Natural killer cell (primary cell): ENCODE results near the gene MAP2K6. TPM values are rescaled to one million over a fixed set of nuclear protein-coding genes. Genes with fewer than 3 reads are reported as not detected.
A peak's percentile ranks its signal among the peaks of the same experiment; 100 is the strongest.

Source experiments
- ATAC-seq, 3 donors: fragments of 150-1000 bp in 2 of 3; fragments of 200-7000 bp in 1 of 3; cut with Tn5 transposase; 1 replicate in 1 of 3; 2 replicates in 2 of 3; pipeline ENCODE4 v1.10.0; 2021; ENCODE audit warnings: mild to moderate bottlenecking in 2 of 3, moderate library complexity in 2 of 3
- DNase-seq, 2 donors: peaks; one replicate each; pipeline versions ENCODE4 v3.0.0 to v3.0.0-alpha.2; 2013 to 2021; ENCODE audit warnings: mixed read lengths in 1 of 2
- H3K27ac ChIP-seq: one replicate; pipeline ENCODE4 v1.5.1; 2013; ENCODE audit warnings: mild to moderate bottlenecking, low read length
- H3K27me3 ChIP-seq: one replicate; pipeline ENCODE4 v1.6.1; 2013; ENCODE audit warnings: low read length; ENCODE audit not compliant: control insufficient read depth, insufficient read depth
- H3K36me3 ChIP-seq: one replicate; pipeline ENCODE4 v1.6.1; 2013; ENCODE audit warnings: low read length; ENCODE audit not compliant: control insufficient read depth, insufficient read depth
- H3K4me1 ChIP-seq: one replicate; pipeline ENCODE4 v1.6.1; 2013; ENCODE audit warnings: low read length; ENCODE audit not compliant: control insufficient read depth, insufficient read depth
- H3K4me3 ChIP-seq: one replicate; pipeline ENCODE4 v1.5.1; 2013; ENCODE audit warnings: low read length
- H3K9me3 ChIP-seq: one replicate; pipeline ENCODE4 v1.6.1; 2013; ENCODE audit warnings: low read length; ENCODE audit not compliant: control insufficient read depth, insufficient read depth
- H3K27ac Mint-ChIP-seq, 2 donors: one replicate each; pipeline ENCODE4 v1.8.0; 2022; ENCODE audit warnings: mild to moderate bottlenecking in 2 of 2, mixed read lengths in 2 of 2, moderate library complexity in 1 of 2
- H3K27me3 Mint-ChIP-seq, 2 donors: one replicate each; pipeline ENCODE4 v1.8.0; 2022; ENCODE audit warnings: low read depth in 2 of 2, mixed read lengths in 2 of 2
- H3K36me3 Mint-ChIP-seq: one replicate; pipeline ENCODE4 v1.8.0; 2022; ENCODE audit warnings: mixed read lengths
- H3K4me1 Mint-ChIP-seq, 2 donors: one replicate each; pipeline ENCODE4 v1.8.0; 2022; ENCODE audit warnings: mixed read lengths in 2 of 2
- H3K4me3 Mint-ChIP-seq: one replicate; pipeline ENCODE4 v1.8.0; 2022; ENCODE audit warnings: mild to moderate bottlenecking, moderate library complexity, mixed read lengths
- H3K9me3 Mint-ChIP-seq, 2 donors: one replicate each; pipeline ENCODE4 v1.8.0; 2022; ENCODE audit warnings: mixed read lengths in 2 of 2
- CTCF ChIP-seq: fragments of 200-600 bp; IDR thresholded peaks from one replicate; pipeline ENCODE4 v1.8.0; 2022; ENCODE audit warnings: antibody characterized with exemption
- WGBS: methylation state at CpG from one replicate; pipeline ENCODE4 v1.1.7; 2013; ENCODE audit warnings: missing lambda C conversion rate; ENCODE audit not compliant: insufficient coverage; 5-methylcytosine and 5-hydroxymethylcytosine counted together
- intact Hi-C: fragments of 100-400 bp; cut with micrococcal nuclease; formaldehyde crosslinking; loops from one replicate; pipeline ENCODE4 v1.14.2; 2022
- total RNA-seq, 4 donors: library from RNA; stranded (reverse); fragments of 120-200 nt in 1 of 4; gene quantifications; one replicate each; pipeline versions ENCODE4 v1.2.3 to v1.2.4, GENCODE V29; 2013 to 2022

MAP2K6 gene
- total RNA-seq, 3 donors from 2014 or later (not counting 1 experiment from before 2014, with no cell fraction given), result 11.8 to 16.9 (median 14.0) TPM

DNA sequence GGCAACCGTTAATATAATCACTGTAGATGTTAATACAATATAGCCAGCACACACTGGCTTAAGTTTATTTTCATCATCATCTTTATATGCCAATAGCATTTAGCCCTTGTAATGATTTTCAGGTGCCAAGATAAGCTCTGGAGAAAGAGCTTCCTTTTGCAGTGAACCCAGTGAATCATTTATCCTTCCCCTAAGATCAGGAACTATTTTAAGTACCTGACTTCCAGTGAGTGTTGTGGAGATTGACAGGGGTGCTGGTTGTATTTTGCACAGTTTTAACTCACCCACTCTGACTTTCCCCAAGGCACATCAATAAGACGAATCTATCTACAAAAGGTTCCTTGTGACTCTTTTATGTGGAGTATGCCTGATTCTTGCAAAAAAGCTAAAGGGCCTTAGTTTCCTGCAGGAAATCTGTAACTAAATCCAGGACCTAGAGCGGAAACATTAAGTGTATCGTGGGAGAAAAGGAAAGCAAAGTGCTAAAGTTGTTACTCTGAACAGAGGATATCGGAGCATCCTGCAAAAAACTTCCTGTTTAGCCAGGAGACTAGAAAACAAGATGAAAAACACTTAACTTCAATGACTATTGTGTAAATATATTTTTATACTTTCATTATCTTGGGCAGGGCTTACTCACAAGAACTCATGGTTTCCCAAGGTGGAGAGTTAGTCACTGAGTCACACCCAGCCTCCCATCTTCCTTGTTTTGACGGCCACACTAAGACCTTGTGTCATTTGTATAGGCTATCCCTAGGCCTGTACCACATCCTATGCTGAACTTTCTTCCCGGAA is 183.6 kb downstream of the MAP2K6 start:
- no peaks in the 10 kb centered on the region for H3K36me3 Mint-ChIP-seq
- Histone ChIP-seq H3K4me3 (no peak overlapping the region), H3K9me3 (no peaks in the 10 kb centered on the region), H3K4me1 (peaks cover 3% of the 10 kb centered on the region), H3K27ac (no peak overlapping the region), H3K27me3 (no peaks in the 10 kb centered on the region), H3K36me3 (no peaks in the 10 kb centered on the region)
- 94% methylated on average over 5 of the region's 7 CpGs for WGBS
- peaks cover 1 to 8% of the 10 kb centered on the region in 2 donors for H3K27me3 Mint-ChIP-seq
- ATAC-seq, result no peak
- no peak for TF ChIP-seq CTCF
- intact Hi-C loops, result no loop called here
- no peak for DNase-seq
- H3K9me3 Mint-ChIP-seq, result no peaks in the 10 kb centered on the region
- no peak overlapping the region for H3K4me3 Mint-ChIP-seq
- H3K27ac Mint-ChIP-seq, result no peak overlapping the region
- peaks cover 9 to 10% of the 10 kb centered on the region in 2 donors for H3K4me1 Mint-ChIP-seq

DNA sequence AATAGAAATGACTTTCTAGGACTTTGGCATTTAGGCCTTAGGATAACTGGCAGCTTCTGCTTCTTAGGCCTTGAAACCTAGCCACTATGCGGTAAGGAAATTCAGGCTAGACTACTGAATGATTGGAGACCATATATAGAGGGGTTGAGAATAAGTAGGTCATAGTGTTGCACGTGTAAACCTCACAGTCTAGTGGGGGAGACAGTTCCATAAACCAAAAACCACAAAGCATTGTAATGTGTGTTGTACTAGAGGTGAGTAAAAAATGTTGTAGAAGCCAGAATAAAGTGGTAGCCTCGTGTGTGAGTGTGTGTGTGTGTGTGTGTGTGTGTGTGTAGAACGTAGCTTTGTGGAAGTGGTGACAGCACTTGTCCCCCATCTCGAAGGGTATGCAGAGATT is 188.5 kb downstream of the MAP2K6 start:
- peak; percentile 73 to 95 (median 80) for ATAC-seq
- no peaks in the 10 kb centered on the region for H3K9me3 Mint-ChIP-seq
- peak in 1 of 2 donors; percentile 15 for DNase-seq

More for the DNA sequence above, 188.5 kb downstream of the MAP2K6 start:
- no peak overlapping the region for H3K27ac ChIP-seq
- Mint-ChIP-seq H3K4me1 (peaks cover 21 to 22% of the 10 kb centered on the region in 2 donors), H3K27me3 (peaks cover 5 to 28% of the 10 kb centered on the region in 2 donors), H3K36me3 (no peaks in the 10 kb centered on the region), H3K27ac (peak overlapping the region; percentile 1 to 3), H3K4me3 (peak overlapping the region; percentile 18)
- intact Hi-C loops, result no loop called here
- no peaks in the 10 kb centered on the region for H3K27me3 ChIP-seq
- no peaks in the 10 kb centered on the region for H3K9me3 ChIP-seq
- no peak overlapping the region for H3K4me3 ChIP-seq
- peaks cover 3% of the 10 kb centered on the region for H3K4me1 ChIP-seq
- 13% methylated on average over 5 of the region's 5 CpGs for WGBS
- TF ChIP-seq CTCF, result no peak
- no peaks in the 10 kb centered on the region for H3K36me3 ChIP-seq

Other genes starting within 250 kb of the MAP2K6 start
- gene ABCA10, start 185.9 kb upstream of the MAP2K6 start, total RNA-seq, result 1 to 10 TPM; 2.3 to 3.4 (median 2.7) TPM
- gene ABCA5, start 87.6 kb upstream of the MAP2K6 start, total RNA-seq, result 10 to 100 TPM; 52.1 to 84.5 (median 57.6) TPM